H1 (cell line): Measurements from ENCODE around the gene IGF2BP3. TPM values are rescaled to one million over a fixed set of nuclear protein-coding genes. Genes with fewer than 3 reads are reported as not detected.

Experiments used
- CTCF ChIA-PET: fragments of 300-600 bp; sonication (Branson Sonifier 250); formaldehyde crosslinking; loops from one replicate; lab custom pipeline; 2021; ENCODE audit not compliant: partially characterized antibody; lab: Charles Lee
- POLR2A ChIA-PET: fragments of 300-600 bp; sonication (Branson Sonifier 250); formaldehyde crosslinking; loops from one replicate; lab custom pipeline; 2021; ENCODE audit warnings: inconsistent platforms; ENCODE audit not compliant: partially characterized antibody; lab: Charles Lee
- DNase-seq, 2 experiments: peaks; one replicate each; pipeline versions ENCODE4 v3.0.0 to v3.0.0-alpha.2; 2010 to 2022; ENCODE audit warnings: low spot score in 2 of 2, low read depth in 1 of 2, mixed read lengths in 1 of 2
- FAIRE-seq: peaks from 2 replicates; lab custom pipeline; 2011; peaks lifted over from hg19 to GRCh38; lab: Jason Lieb, UNC
- H2AFZ ChIP-seq: 2 replicates; pipeline ENCODE4 v1.8.1; 2012; ENCODE audit warnings: low read length, inconsistent platforms
- H2AK5ac ChIP-seq: 2 replicates; pipeline ENCODE4 v1.6.1; 2013; ENCODE audit warnings: low read depth, low read length
- H2BK120ac ChIP-seq: replicated peaks from 2 replicates; pipeline ENCODE3; 2013; ENCODE audit warnings: low read depth, low read length, inconsistent platforms
- H2BK12ac ChIP-seq: 2 replicates; pipeline ENCODE4 v1.6.1; 2013; ENCODE audit warnings: low read depth, low read length
- H2BK15ac ChIP-seq: 2 replicates; pipeline ENCODE4 v1.6.1; 2013; ENCODE audit warnings: low read length
- H2BK20ac ChIP-seq: 2 replicates; pipeline ENCODE4 v1.6.1; 2013; ENCODE audit warnings: low read length
- H2BK5ac ChIP-seq: 2 replicates; pipeline ENCODE4 v1.6.1; 2013; ENCODE audit warnings: low read depth, low read length
- H3K14ac ChIP-seq: 2 replicates; pipeline ENCODE4 v1.6.1; 2013; ENCODE audit warnings: inconsistent platforms; ENCODE audit not compliant: insufficient read length
- H3K18ac ChIP-seq: 2 replicates; pipeline ENCODE4 v1.6.1; 2013; ENCODE audit warnings: low read length; ENCODE audit errors: extremely low read depth
- H3K23ac ChIP-seq: 2 replicates; pipeline ENCODE4 v1.6.1; 2013; ENCODE audit warnings: inconsistent platforms; ENCODE audit not compliant: insufficient read length
- H3K23me2 ChIP-seq: 2 replicates; pipeline ENCODE4 v1.6.1; 2013; ENCODE audit warnings: low read depth, low read length
- H3K27ac ChIP-seq: 2 replicates; pipeline ENCODE4 v1.6.1; 2011; ENCODE audit warnings: low read depth, low read length, inconsistent platforms
- H3K27me3 ChIP-seq, 4 experiments: replicated peaks in 1 of 4; 1 replicate in 1 of 4; 2 replicates in 3 of 4; pipeline versions ENCODE4 v1.6.1 to v1.8.1; 2011 to 2013; ENCODE audit warnings: low read length in 3 of 4, mild to moderate bottlenecking in 3 of 4, inconsistent platforms in 2 of 4, mixed read lengths in 2 of 4, moderate library complexity in 1 of 4; ENCODE audit not compliant: control insufficient read depth in 3 of 4, insufficient read depth in 3 of 4; ENCODE audit errors: extremely low read depth in 1 of 4
- H3K36me3 ChIP-seq, 4 experiments: 2 replicates each; pipeline versions ENCODE4 v1.6.1 to v1.8.1; 2011 to 2013; ENCODE audit warnings: mild to moderate bottlenecking in 4 of 4, low read length in 3 of 4, moderate library complexity in 2 of 4, control low read depth in 1 of 4, inconsistent platforms in 1 of 4; ENCODE audit not compliant: insufficient read depth in 4 of 4, control insufficient read depth in 2 of 4
- H3K4ac ChIP-seq: replicated peaks from 2 replicates; pipeline ENCODE3; 2013; ENCODE audit warnings: low read length, low read depth, mixed read lengths, inconsistent platforms; ENCODE audit not compliant: insufficient read length
- H3K4me1 ChIP-seq, 4 experiments: replicated peaks in 1 of 4; 1 replicate in 1 of 4; 2 replicates in 3 of 4; pipeline versions ENCODE4 v1.6.1 to v1.8.1; 2011 to 2013; ENCODE audit warnings: low read length in 3 of 4, inconsistent platforms in 2 of 4, mixed read lengths in 1 of 4; ENCODE audit not compliant: insufficient read depth in 4 of 4, control insufficient read depth in 3 of 4
- H3K4me2 ChIP-seq, 2 experiments: 2 replicates each; pipeline versions ENCODE4 v1.6.1 to v1.8.1; 2011 to 2013; ENCODE audit warnings: low read depth in 2 of 2, low read length in 2 of 2, control low read depth in 1 of 2, inconsistent platforms in 1 of 2, mild to moderate bottlenecking in 1 of 2; ENCODE audit not compliant: insufficient read depth in 1 of 2
- H3K4me3 ChIP-seq, 4 experiments: fragments of 200-600, 300-600 bp in 1 of 4; sonication (generic), shearing (Covaris generic), sonication (Bioruptor Twin) in 1 of 4; 2 replicates each; pipeline versions ENCODE4 v1.5.1 to v1.8.1; 2011 to 2016; ENCODE audit warnings: low read length in 4 of 4, low read depth in 3 of 4, control low read depth in 2 of 4, inconsistent platforms in 2 of 4, mild to moderate bottlenecking in 2 of 4, mixed read lengths in 1 of 4, moderate library complexity in 1 of 4; ENCODE audit not compliant: insufficient read depth in 2 of 4; ENCODE audit errors: extremely low read depth in 1 of 4
- H3K56ac ChIP-seq: replicated peaks from 2 replicates; pipeline ENCODE3; 2013; ENCODE audit warnings: low read depth, mild to moderate bottlenecking, mixed read lengths, low read length, inconsistent platforms; ENCODE audit not compliant: insufficient read length
- H3K79me1 ChIP-seq: 2 replicates; pipeline ENCODE4 v1.6.1; 2013; ENCODE audit warnings: low read depth, low read length, control low read depth
- H3K79me2 ChIP-seq, 2 experiments: 2 replicates each; pipeline versions ENCODE4 v1.6.1 to v1.8.1; 2012 to 2013; ENCODE audit warnings: low read length in 2 of 2, mild to moderate bottlenecking in 2 of 2, inconsistent platforms in 1 of 2; ENCODE audit not compliant: insufficient read depth in 2 of 2, control insufficient read depth in 1 of 2
- H3K9ac ChIP-seq, 4 experiments: replicated peaks in 1 of 4; 1 replicate in 1 of 4; 2 replicates in 3 of 4; pipeline versions ENCODE4 v1.6.1 to v1.8.1; 2011 to 2013; ENCODE audit warnings: low read depth in 3 of 4, low read length in 3 of 4, control low read depth in 2 of 4, mild to moderate bottlenecking in 2 of 4, moderate library complexity in 2 of 4, inconsistent platforms in 1 of 4; ENCODE audit errors: extremely low read depth in 1 of 4
- H3K9me3 ChIP-seq, 2 experiments: 2 replicates each; pipeline versions ENCODE4 v1.6.1 to v1.8.1; 2012 to 2013; ENCODE audit warnings: mild to moderate bottlenecking in 2 of 2, moderate library complexity in 2 of 2, control low read depth in 1 of 2, inconsistent platforms in 1 of 2, low read depth in 1 of 2, low read length in 1 of 2, mixed read lengths in 1 of 2; ENCODE audit not compliant: insufficient read depth in 2 of 2
- H4K20me1 ChIP-seq, 2 experiments: replicated peaks in 1 of 2; 2 replicates each; pipeline versions ENCODE3 to v1.8.1; 2011 to 2013; ENCODE audit warnings: inconsistent platforms in 2 of 2, low read length in 2 of 2, mild to moderate bottlenecking in 1 of 2; ENCODE audit not compliant: insufficient read depth in 2 of 2, control insufficient read depth in 1 of 2
- H4K5ac ChIP-seq: 2 replicates; pipeline ENCODE4 v1.6.1; 2013; ENCODE audit warnings: low read length, low read depth, mixed read lengths, inconsistent platforms; ENCODE audit not compliant: insufficient read length
- H4K8ac ChIP-seq: 2 replicates; pipeline ENCODE4 v1.8.0; 2013; ENCODE audit warnings: mild to moderate bottlenecking, moderate library complexity, low read length, inconsistent platforms; ENCODE audit not compliant: insufficient read depth; ENCODE audit errors: extremely low read depth
- H4K91ac ChIP-seq: replicated peaks from 2 replicates; pipeline ENCODE3; 2013; ENCODE audit warnings: low read length, mixed read lengths, inconsistent platforms; ENCODE audit not compliant: insufficient read length
- HDAC2 ChIP-seq, 2 experiments: fragments of 300-600 bp in 1 of 2; sonication (generic) in 1 of 2; IDR thresholded peaks; 2 replicates each; pipeline ENCODE4 v1.6.1; 2011 to 2012; ENCODE audit warnings: low read depth in 2 of 2, low read length in 2 of 2, mild to moderate bottlenecking in 2 of 2, moderate library complexity in 2 of 2, borderline replicate concordance in 1 of 2, inconsistent platforms in 1 of 2
- NANOG ChIP-seq: IDR thresholded peaks from 2 replicates; pipeline ENCODE4 v1.6.1; 2011; ENCODE audit warnings: low read length, low read depth, mild to moderate bottlenecking, inconsistent platforms; ENCODE audit not compliant: insufficient read depth, poor library complexity, severe bottlenecking
- RXRA ChIP-seq: IDR thresholded peaks from 2 replicates; pipeline ENCODE4 v1.6.1; 2011; ENCODE audit warnings: low read depth, mild to moderate bottlenecking, low read length, moderate library complexity; ENCODE audit not compliant: insufficient read depth
- SIN3A ChIP-seq, 2 experiments: IDR thresholded peaks in 1 of 2; conservative IDR thresholded peaks in 1 of 2; 2 replicates each; pipeline ENCODE4 v1.6.1; 2011 to 2012; ENCODE audit warnings: low read length in 2 of 2, improper control_type of control experiment in 1 of 2, low read depth in 1 of 2, mild to moderate bottlenecking in 1 of 2
- YY1 ChIP-seq: IDR thresholded peaks from 2 replicates; pipeline ENCODE4 v1.6.1; 2011; ENCODE audit warnings: low read depth, mild to moderate bottlenecking, low read length
- WGBS, 2 experiments: shearing (Covaris generic) in 1 of 2; methylation state at CpG; one replicate each; pipeline versions ENCODE4 v1.1.6 to v1.1.7; 2013 to 2015; ENCODE audit warnings: low lambda C conversion rate in 2 of 2, mixed read lengths in 2 of 2, inconsistent platforms in 1 of 2, low coverage in 1 of 2, missing lambda C conversion rate in 1 of 2; ENCODE audit not compliant: insufficient replicate concordance in 2 of 2, insufficient coverage in 1 of 2, insufficient read length in 1 of 2; ENCODE audit errors: extremely low coverage in 1 of 2, missing lambda C conversion rate in 1 of 2; 5-methylcytosine and 5-hydroxymethylcytosine counted together
- polyA plus RNA-seq, 7 experiments: library from polyadenylated mRNA; depleted of rRNA in 3 of 7; stranded (reverse) in 5 of 7; unstranded in 2 of 7; fragments of >200 nt in 5 of 7; fragments of 200-250 nt in 2 of 7; gene quantifications; 1 replicate in 5 of 7; 2 replicates in 1 of 7; 4 replicates in 1 of 7; pipeline versions ENCODE4 v1.2.1 to v1.2.3, GENCODE V29; 2011 to 2013; ENCODE audit warnings: missing spikeins in 2 of 7, mixed read lengths in 2 of 7
- total RNA-seq: library from RNA; stranded (reverse); fragmentation: NEBNext Ultra II Directional; extraction: Animal tissue kit (Norgen Biotek cat#: 25700); gene quantifications from 2 replicates; pipeline ENCODE4 v1.2.1, GENCODE V29; 2021
- TF ChIP-seq, protein P1 (sequence below): IDR thresholded peaks from 2 replicates; pipeline ENCODE4 v1.6.1; 2011; ENCODE audit warnings: low read depth, mild to moderate bottlenecking, low read length; ENCODE audit not compliant: insufficient read depth
- TF ChIP-seq, protein P2 (sequence below): IDR thresholded peaks from 2 replicates; pipeline ENCODE4 v1.6.1; 2012; ENCODE audit warnings: inconsistent platforms

The IGF2BP3 gene
- total and polyA plus RNA-seq, 2 of the 8 experiments (the other 6 are each of a cell fraction or from before 2014, with no cell fraction given): 66.3 to 193 TPM

DNA sequence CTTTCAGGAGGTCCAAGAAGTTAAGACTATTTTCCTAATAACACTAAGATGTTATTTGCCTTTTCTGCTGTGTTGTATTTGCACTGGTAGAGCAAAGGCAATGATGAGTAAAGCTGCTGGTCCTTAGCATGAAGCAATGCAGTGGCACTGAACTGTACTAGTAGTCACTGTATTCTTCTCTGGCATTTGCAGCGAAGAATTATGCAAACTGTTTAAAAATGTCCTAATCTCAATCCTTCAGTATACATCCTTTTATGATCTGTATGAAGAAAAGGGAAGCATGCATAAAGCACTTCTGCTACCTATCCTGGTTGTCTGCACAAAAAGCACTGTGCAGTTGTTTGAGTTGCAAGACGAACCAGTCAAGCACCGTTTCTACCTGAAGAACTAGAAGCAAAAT is 20.4 kb downstream of the IGF2BP3 start:
- Histone ChIP-seq H4K91ac (no peak overlapping the region), H3K79me2 (peaks cover 38 to 100% of the 10 kb centered on the region in 2 experiments)
- POLR2A ChIA-PET: interaction anchor here (0.8 to 1.7 kb wide), 3 partner anchors 10 to 81 kb away, joined by 3 to 5 read pairs (median 3); no protein-coding TSS in a partner anchor

More for the DNA sequence above, 20.4 kb downstream of the IGF2BP3 start:
- H4K5ac ChIP-seq: no peak overlapping the region
- no peak overlapping the region for H2BK120ac ChIP-seq
- H2AFZ ChIP-seq: no peak overlapping the region
- H3K14ac ChIP-seq: no peak overlapping the region
- peaks cover 0 to 5% (median 4%) of the 10 kb centered on the region in 4 experiments; a peak in 3 of 7 replicates for H3K4me1 ChIP-seq
- H3K79me1 ChIP-seq: peaks cover 9% of the 10 kb centered on the region
- H3K4me2 ChIP-seq: no peak overlapping the region; a peak in 1 of 4 replicates
- H3K9ac ChIP-seq: no peak overlapping the region
- H3K27me3 ChIP-seq: no peaks in the 10 kb centered on the region
- H2AK5ac ChIP-seq: no peak overlapping the region
- H3K4me3 ChIP-seq: no peak overlapping the region
- CTCF ChIA-PET: interaction anchor here (1.0 to 1.2 kb wide), 4 partner anchors 10 to 75 kb away, joined by 3 to 5 read pairs (median 4); no protein-coding TSS in a partner anchor
- no peak for TF ChIP-seq YY1
- no peak for TF ChIP-seq RXRA
- no peak for TF ChIP-seq NANOG
- TF ChIP-seq, protein P1, sequence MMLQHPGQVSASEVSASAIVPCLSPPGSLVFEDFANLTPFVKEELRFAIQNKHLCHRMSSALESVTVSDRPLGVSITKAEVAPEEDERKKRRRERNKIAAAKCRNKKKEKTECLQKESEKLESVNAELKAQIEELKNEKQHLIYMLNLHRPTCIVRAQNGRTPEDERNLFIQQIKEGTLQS: no peak
- TF ChIP-seq HDAC2 (IDR thresholded peaks at IDR 0.05; ENCODE audit: borderline replicate concordance in 1 of 2, low read depth in 2 of 2, low read length in 2 of 2): no peak
- TF ChIP-seq SIN3A (conservative IDR thresholded peaks at IDR 0.05 in 1 of 2, IDR thresholded peaks at IDR 0.05 in 1 of 2; ENCODE audit: low read depth in 1 of 2, low read length in 2 of 2): no peak
- TF ChIP-seq, protein P2, sequence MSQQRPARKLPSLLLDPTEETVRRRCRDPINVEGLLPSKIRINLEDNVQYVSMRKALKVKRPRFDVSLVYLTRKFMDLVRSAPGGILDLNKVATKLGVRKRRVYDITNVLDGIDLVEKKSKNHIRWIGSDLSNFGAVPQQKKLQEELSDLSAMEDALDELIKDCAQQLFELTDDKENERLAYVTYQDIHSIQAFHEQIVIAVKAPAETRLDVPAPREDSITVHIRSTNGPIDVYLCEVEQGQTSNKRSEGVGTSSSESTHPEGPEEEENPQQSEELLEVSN: no peak
- no peak overlapping the region for H3K56ac ChIP-seq
- WGBS, 2 experiments: 95% methylated on average over 3 of the region's 3 CpGs; no CpG with 5 or more reads in 1 of the 2 experiments
- no peak overlapping the region for H3K18ac ChIP-seq
- no peak overlapping the region for H3K23ac ChIP-seq
- H3K36me3 ChIP-seq: peaks cover 0 to 28% (median 2%) of the 10 kb centered on the region in 4 experiments; a peak in 2 of 8 replicates
- H4K20me1 ChIP-seq: peaks cover 31 to 35% of the 10 kb centered on the region in 2 experiments
- H3K27ac ChIP-seq: no peak overlapping the region
- no peak overlapping the region for H4K8ac ChIP-seq
- no peak for DNase-seq
- H3K4ac ChIP-seq: no peak overlapping the region
- no peaks in the 10 kb centered on the region for H3K9me3 ChIP-seq
- no peak overlapping the region for H2BK20ac ChIP-seq
- H2BK15ac ChIP-seq: no peak overlapping the region
- 0 out of 2 replicates have a peak overlapping the region, but pooled peaks have one; percentile 38 for H2BK5ac ChIP-seq
- FAIRE-seq: no peak
- H2BK12ac ChIP-seq: no peak overlapping the region
- no peaks in the 10 kb centered on the region for H3K23me2 ChIP-seq
